Fibroblast of the aortic adventitia (primary cell): ENCODE results near the gene NTRK3. TPM values are rescaled to one million over a fixed set of nuclear protein-coding genes. Genes with fewer than 3 reads are reported as not detected.

ENCODE experiments used
- DNase-seq: peaks from one replicate; pipeline ENCODE4 v3.0.0-alpha.2; 2010; ENCODE audit warnings: low read depth
- H3K4me3 ChIP-seq: 2 replicates; pipeline ENCODE4 v1.5.1; 2011; ENCODE audit warnings: low read depth, mild to moderate bottlenecking, control low read depth, low read length, moderate library complexity
- CTCF ChIP-seq: IDR thresholded peaks from 2 replicates; pipeline ENCODE4 v1.5.1; 2011; ENCODE audit warnings: mild to moderate bottlenecking, low read length, control low read depth, inconsistent platforms; ENCODE audit not compliant: insufficient read depth
- total RNA-seq: library from RNA; depleted of rRNA; stranded (reverse); fragments of >200 nt; gene quantifications from 2 replicates; pipeline ENCODE4 v1.2.3, GENCODE V29; 2012; ENCODE audit warnings: low replicate concordance

NTRK3 gene
- total RNA-seq, 1 donor: 19.6 TPM

DNA sequence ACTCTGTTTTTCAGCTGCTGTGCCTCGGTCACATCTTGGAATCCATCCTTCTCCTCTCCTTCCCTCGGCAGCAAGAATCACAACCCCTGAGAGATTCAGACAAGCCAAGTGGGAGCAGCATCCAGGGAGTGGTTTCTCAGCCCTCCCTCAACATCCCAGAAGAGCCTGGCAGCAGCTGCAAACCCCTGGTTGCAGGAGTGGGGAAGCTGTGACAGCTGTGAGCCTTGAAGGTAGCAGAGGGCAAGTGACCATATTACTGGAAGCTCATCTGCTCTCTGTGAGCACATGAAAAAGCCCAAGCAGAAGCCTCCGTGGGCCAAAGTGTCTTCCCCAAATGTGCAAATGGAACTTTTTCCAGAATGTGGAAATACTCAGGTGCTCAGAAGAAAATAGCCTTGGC is 312.9 kb downstream of the NTRK3 start:
- no peak for TF ChIP-seq CTCF
- no peak for DNase-seq
- no peak overlapping the region for H3K4me3 ChIP-seq

GRCh38 chr15:87942316-87942715 is 314.2 kb downstream of the NTRK3 start:
- no peak for DNase-seq
- no peak for TF ChIP-seq CTCF
- no peak overlapping the region for H3K4me3 ChIP-seq

DNA sequence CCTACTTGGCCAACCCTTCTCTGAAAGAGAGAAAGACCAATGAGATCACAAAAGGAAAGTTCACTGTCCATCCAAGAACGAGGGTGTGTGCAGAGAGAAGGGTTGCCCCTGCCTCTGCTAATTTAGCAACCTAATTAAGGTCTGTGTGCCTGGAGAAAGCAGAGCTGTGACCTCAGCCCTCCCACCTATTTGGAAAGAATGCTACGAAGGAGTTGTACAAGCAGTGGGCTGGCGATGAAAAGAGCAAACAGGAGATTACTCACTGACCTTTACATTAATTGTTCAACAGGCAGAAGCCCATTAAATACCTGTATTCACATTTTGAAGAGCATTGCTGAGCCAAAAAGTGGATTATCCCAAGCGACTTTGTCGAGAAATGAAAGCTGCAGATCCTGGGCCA is 314.9 kb downstream of the NTRK3 start:
- H3K4me3 ChIP-seq: no peak overlapping the region
- TF ChIP-seq CTCF: no peak
- DNase-seq: no peak

DNA sequence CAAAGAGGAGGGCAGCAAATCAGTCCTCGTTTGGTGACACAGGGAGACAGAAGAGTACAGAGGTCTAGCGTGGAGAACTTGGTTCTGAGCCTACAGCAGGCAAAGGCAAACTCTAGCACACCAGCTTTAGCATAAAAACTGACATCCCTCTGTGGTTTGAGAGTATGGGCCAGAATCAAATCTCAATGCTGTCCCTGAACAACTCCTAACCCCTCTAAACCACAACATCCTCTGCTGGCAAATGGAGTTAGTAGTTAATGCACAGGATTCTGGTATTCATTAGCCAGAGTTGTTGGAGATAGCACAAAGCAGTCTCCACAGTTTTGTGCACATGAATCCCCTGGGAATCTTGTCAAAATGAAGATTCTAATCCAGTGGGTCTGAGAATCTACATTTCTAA is 315.8 kb downstream of the NTRK3 start:
- no peak overlapping the region for H3K4me3 ChIP-seq
- peak; percentile 38 for DNase-seq
- no peak for TF ChIP-seq CTCF

GRCh38 chr15:87939848-87940457 is 316.6 kb downstream of the NTRK3 start:
- no peak for DNase-seq
- no peak for TF ChIP-seq CTCF
- H3K4me3 ChIP-seq: no peak overlapping the region

DNA sequence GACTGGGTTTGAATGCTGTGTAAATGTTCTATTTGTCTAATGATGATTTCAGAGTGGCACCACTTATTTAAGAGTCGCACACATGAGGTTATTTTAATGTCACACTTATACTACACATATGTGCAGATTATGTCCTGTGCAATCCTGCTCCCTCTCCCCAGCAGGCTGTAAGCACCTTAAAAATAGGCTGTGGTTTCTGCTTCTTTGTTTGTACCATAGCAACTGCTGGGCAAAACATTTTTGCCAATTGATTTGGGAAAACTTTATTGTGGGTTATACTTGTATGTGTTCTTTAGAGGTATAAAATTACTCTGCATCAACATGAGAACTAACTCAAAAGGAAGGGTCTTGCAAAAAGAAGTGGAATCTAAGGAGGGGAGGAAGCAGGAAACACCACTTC is 318.5 kb downstream of the NTRK3 start:
- no peak for TF ChIP-seq CTCF
- no peak for DNase-seq
- no peak overlapping the region for H3K4me3 ChIP-seq

- H3K4me3 ChIP-seq: no peak overlapping the region
- no peak for TF ChIP-seq CTCF
- no peak for DNase-seq
Observed at GRCh38 chr15:87935583-87935982, 321.0 kb downstream of the NTRK3 start.
